Measurements from ENCODE around the gene OTUB2.

GRCh38 chr14:93989939-93990338, 36.2 kb upstream of the OTUB2 start:
- no peak for TF ChIP-seq CTCF (IDR thresholded peaks at IDR 0.05 in 4 of 5, conservative IDR thresholded peaks at IDR 0.05 in 1 of 5)
- no peak for TF ChIP-seq POLR2A (IDR thresholded peaks at IDR 0.05)
